Measurements from ENCODE around the gene PROSER1.

PROSER1 gene

GRCh38 chr13:38981096-38981495, 56.8 kb downstream of the PROSER1 start:
- no peak overlapping the region for H3K4me2 ChIP-seq
- no peak for TF ChIP-seq Cebpa-rat (IDR thresholded peaks at IDR 0.05)
- H3K9me3 ChIP-seq (replicated peaks in 1 of 11) = peaks cover 0 to 19% (median 11%) of the 10 kb centered on the region in 11 experiments; a peak in 17 of 22 replicates
- no peak overlapping the region for H3K4me3 ChIP-seq
- H3K9ac ChIP-seq = no peak overlapping the region
- no peaks in the 10 kb centered on the region for H3K27me3 ChIP-seq
- H4K20me1 ChIP-seq = no peaks in the 10 kb centered on the region
- no peaks in the 10 kb centered on the region for H3K4me1 ChIP-seq
- H3K36me3 ChIP-seq = no peaks in the 10 kb centered on the region
- no peak overlapping the region for H3K27ac ChIP-seq

- no peak overlapping the region for H3K27ac ChIP-seq
- no peaks in the 10 kb centered on the region for H3K27me3 ChIP-seq
- H3K36me3 ChIP-seq = no peaks in the 10 kb centered on the region
- H3K4me2 ChIP-seq = no peak overlapping the region
- no peak overlapping the region for H3K4me3 ChIP-seq
- H3K4me1 ChIP-seq = no peaks in the 10 kb centered on the region
- TF ChIP-seq Cebpa-rat (IDR thresholded peaks at IDR 0.05) = no peak
- no peak overlapping the region for H3K9ac ChIP-seq
- peaks cover 0 to 19% (median 11%) of the 10 kb centered on the region in 11 experiments; a peak in 17 of 22 replicates for H3K9me3 ChIP-seq (replicated peaks in 1 of 11)
- no peaks in the 10 kb centered on the region for H4K20me1 ChIP-seq
These were observed 57.2 kb downstream of the PROSER1 start for GRCh38 chr13:38980750-38981078.

DNA sequence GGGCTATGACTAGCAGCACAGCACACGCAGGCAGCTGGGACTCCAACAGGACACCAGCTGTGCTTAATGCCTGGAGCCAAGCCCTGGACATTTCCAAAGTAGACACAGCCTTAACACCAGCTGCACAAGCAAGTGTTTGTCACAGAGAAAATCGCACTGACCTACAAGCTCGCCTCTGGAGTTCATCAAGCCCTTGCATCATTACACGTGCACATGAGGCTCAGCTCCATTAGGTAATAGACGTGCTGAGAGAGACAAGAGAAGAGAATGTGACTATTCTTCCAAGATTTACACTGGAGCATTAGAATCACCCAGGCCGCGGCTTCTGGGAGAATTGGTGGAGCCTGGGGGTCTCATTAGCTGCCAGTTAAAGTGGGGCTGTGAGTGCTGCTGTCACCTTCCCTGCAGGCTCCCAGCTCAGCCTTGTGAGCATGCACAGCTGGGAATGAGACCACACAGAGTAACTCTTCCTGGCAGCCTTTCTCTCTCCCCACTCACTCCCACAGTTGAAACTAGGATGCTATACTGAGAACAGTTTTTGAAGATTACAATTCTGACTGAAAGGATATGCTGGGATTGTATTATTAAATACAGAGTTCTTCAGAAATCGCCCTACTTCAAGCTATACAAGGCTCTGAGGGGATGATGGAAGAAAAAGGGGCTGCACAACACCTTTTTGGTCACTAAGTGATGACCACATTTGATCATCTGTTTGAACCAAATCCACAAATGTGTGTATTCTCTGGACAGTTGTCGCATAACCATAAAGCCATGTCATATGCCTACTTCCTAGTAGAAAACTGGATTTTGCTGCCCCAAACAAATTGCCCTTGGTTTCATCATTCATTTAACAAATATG, 57.8 kb downstream of the PROSER1 start:
- Histone ChIP-seq H3K27ac (no peak overlapping the region), H3K4me1 (no peaks in the 10 kb centered on the region), H3K4me3 (no peak overlapping the region), H3K9me3 (replicated peaks in 1 of 11) (peaks cover 0 to 19% (median 11%) of the 10 kb centered on the region in 11 experiments; a peak in 17 of 22 replicates), H3K36me3 (no peaks in the 10 kb centered on the region), H3K27me3 (no peaks in the 10 kb centered on the region), H3K4me2 (no peak overlapping the region), H4K20me1 (no peaks in the 10 kb centered on the region), H3K9ac (no peak overlapping the region)
- no peak for TF ChIP-seq Cebpa-rat (IDR thresholded peaks at IDR 0.05)

- no peak for TF ChIP-seq Cebpa-rat (IDR thresholded peaks at IDR 0.05)
- Histone ChIP-seq H3K9me3 (replicated peaks in 1 of 11) (no peaks in the 10 kb centered on the region), H3K9ac (no peak overlapping the region), H4K20me1 (no peaks in the 10 kb centered on the region), H3K27me3 (no peaks in the 10 kb centered on the region), H3K4me1 (peaks cover 0 to 5% (median 0%) of the 10 kb centered on the region in 10 experiments; a peak in 1 of 20 replicates), H3K4me3 (no peak overlapping the region), H3K36me3 (no peaks in the 10 kb centered on the region), H3K27ac (no peak overlapping the region), H3K4me2 (no peak overlapping the region)
These were observed 67.4 kb downstream of the PROSER1 start for GRCh38 chr13:38970380-38971051.

DNA sequence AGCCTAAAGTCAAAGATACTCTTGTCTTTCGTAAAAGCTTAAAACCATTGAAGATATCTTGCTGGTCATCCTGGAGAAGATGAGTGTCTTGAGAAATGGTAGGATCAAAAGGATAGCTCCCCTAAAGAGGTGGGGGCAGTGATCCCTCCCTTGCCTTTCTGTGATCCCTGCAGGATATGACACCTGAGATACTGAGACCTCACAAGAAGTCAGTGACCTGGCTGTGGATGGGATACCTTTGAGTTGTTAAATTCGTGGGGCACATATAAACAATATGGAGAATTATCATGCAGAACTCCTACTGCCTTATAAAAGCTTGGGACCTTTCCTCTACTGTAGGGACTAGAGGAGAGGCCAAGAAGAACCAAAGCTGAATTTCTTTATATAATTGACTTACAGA, 68.7 kb downstream of the PROSER1 start:
- Histone ChIP-seq H3K36me3 (no peaks in the 10 kb centered on the region), H3K9me3 (replicated peaks in 1 of 11) (no peaks in the 10 kb centered on the region), H3K4me3 (no peak overlapping the region), H3K4me2 (no peak overlapping the region), H3K27ac (no peak overlapping the region), H4K20me1 (no peaks in the 10 kb centered on the region), H3K9ac (no peak overlapping the region), H3K27me3 (no peaks in the 10 kb centered on the region), H3K4me1 (peaks cover 0 to 16% (median 0%) of the 10 kb centered on the region in 10 experiments; a peak in 1 of 20 replicates)
- TF ChIP-seq Cebpa-rat (IDR thresholded peaks at IDR 0.05) = no peak

DNA sequence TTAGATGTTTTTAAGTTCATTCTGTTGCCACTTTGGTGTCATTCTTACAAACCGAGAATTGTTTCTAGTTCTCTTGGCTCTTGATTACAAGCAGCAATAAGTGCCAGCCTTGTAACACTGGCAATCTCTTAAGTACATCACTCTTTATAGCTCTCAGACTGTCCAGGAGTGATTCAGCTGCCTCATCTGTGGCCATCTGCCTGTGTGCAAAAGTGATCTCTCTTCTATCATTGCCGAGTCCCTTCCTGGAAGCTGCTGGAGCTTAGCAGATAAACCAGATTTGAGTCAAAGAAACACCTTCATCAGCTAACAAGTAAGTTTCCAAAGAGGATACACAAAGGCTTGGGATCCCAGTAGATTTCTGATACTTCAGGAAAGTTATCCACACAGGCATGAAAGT, 70.4 kb downstream of the PROSER1 start:
- TF ChIP-seq Cebpa-rat (IDR thresholded peaks at IDR 0.05) = no peak
- H3K27me3 ChIP-seq = no peaks in the 10 kb centered on the region

DNA sequence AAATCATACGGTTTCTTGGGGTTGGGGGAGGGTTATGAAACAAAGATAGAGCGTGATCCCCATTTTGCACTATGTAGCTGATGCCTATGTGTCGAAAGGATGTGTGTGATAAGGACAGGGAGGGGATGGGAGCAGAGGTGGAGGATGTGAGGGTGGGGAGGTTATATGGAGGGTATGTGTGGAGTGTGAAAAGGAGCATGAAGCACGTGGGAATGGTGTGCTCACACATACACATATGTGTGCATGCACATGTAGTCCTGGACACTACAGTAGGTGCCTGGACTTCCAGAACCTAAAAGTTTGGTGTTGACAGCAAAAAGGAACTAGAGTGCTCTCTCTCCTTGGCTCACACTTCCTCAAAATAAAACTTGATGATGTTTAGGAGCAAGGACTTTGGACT, 72.6 kb downstream of the PROSER1 start:
- no peak overlapping the region for H3K27ac ChIP-seq
- no peak overlapping the region for H3K4me3 ChIP-seq
- H3K36me3 ChIP-seq = no peaks in the 10 kb centered on the region
- no peak overlapping the region for H3K9ac ChIP-seq
- peaks cover 0 to 16% (median 0%) of the 10 kb centered on the region in 10 experiments; a peak in 1 of 20 replicates for H3K4me1 ChIP-seq
- H3K9me3 ChIP-seq (replicated peaks in 1 of 11) = peaks cover 0 to 10% (median 6%) of the 10 kb centered on the region in 11 experiments; a peak in 13 of 22 replicates
- no peak for TF ChIP-seq Cebpa-rat (IDR thresholded peaks at IDR 0.05)
- H3K4me2 ChIP-seq = peak overlapping the region in 1 of 11 experiments; percentile 10; a peak in 1 of 22 replicates
- H3K27me3 ChIP-seq = no peaks in the 10 kb centered on the region
- no peaks in the 10 kb centered on the region for H4K20me1 ChIP-seq

More for the DNA sequence above, 70.4 kb downstream of the PROSER1 start:
- Histone ChIP-seq H3K4me2 (no peak overlapping the region), H3K36me3 (no peaks in the 10 kb centered on the region), H3K9ac (no peak overlapping the region), H3K9me3 (replicated peaks in 1 of 11) (no peaks in the 10 kb centered on the region), H4K20me1 (no peaks in the 10 kb centered on the region), H3K4me3 (no peak overlapping the region), H3K4me1 (peaks cover 0 to 16% (median 0%) of the 10 kb centered on the region in 10 experiments; a peak in 1 of 20 replicates), H3K27ac (no peak overlapping the region)

- Histone ChIP-seq H3K4me3 (no peak overlapping the region), H3K4me2 (no peak overlapping the region), H3K4me1 (peaks cover 0 to 8% (median 0%) of the 10 kb centered on the region in 10 experiments; a peak in 1 of 20 replicates), H4K20me1 (no peaks in the 10 kb centered on the region), H3K36me3 (no peaks in the 10 kb centered on the region), H3K9me3 (replicated peaks in 1 of 11) (peaks cover 0 to 26% (median 14%) of the 10 kb centered on the region in 11 experiments; a peak in 15 of 22 replicates), H3K27ac (no peak overlapping the region), H3K9ac (no peak overlapping the region), H3K27me3 (no peaks in the 10 kb centered on the region)
- no peak for TF ChIP-seq Cebpa-rat (IDR thresholded peaks at IDR 0.05)
These were observed 77.7 kb downstream of the PROSER1 start for GRCh38 chr13:38960175-38960574.
